NCI-H1436 treated with DMSO at 0.1 percent for 48 hours (cell line): Measurements from ENCODE around the gene XXYLT1.
"Not testable (repeated sequence)": the region's sequence is repeated elsewhere in the genome, so short reads cannot be mapped to it uniquely, and the experiment has no call there.

Source experiments
- DNase-seq: peaks from one replicate; lab custom pipeline; 2025; lab: John Stamatoyannopoulos, UW

The XXYLT1 gene

DNA sequence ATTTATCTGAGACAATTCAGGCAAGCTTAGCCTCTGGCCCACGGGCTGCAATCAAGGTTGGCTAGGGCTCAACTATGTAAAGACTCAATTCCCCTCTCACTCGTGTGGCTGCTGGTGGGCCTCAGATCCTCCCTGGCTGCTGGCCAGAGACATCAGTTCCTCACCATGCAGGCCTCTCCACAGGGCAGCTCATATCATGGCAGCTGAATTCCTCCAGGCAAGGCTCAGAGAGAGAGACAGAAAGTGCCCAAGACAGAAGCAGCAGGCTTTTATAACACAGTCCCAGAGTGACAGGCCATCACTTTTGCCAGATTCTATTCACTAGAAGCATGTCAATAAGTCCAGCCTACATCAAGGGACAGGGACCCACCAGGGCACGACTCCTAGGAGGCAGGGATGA lies 63.2 kb downstream of the XXYLT1 start:
- DNase-seq = no peak

DNA sequence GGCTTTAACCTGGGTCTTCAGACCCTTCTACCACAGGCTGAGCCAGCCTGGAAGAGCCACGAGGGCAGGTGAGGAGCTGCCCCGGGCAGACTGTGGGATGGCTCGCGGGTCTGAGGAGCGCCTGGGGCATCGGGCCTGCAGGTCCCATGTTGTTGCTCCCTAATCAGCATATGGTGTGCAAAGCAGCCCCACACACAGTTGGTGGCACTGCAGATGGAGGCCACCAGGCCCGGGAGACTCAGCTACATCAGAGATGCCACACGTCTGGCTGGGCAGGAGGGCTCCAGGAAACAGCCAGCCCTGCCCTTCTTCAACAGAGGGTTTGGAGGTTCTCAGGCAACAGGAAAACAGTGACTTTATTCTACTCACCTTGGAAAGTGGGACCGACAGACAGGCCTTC lies 63.9 kb downstream of the XXYLT1 start:
- DNase-seq = no peak

DNA sequence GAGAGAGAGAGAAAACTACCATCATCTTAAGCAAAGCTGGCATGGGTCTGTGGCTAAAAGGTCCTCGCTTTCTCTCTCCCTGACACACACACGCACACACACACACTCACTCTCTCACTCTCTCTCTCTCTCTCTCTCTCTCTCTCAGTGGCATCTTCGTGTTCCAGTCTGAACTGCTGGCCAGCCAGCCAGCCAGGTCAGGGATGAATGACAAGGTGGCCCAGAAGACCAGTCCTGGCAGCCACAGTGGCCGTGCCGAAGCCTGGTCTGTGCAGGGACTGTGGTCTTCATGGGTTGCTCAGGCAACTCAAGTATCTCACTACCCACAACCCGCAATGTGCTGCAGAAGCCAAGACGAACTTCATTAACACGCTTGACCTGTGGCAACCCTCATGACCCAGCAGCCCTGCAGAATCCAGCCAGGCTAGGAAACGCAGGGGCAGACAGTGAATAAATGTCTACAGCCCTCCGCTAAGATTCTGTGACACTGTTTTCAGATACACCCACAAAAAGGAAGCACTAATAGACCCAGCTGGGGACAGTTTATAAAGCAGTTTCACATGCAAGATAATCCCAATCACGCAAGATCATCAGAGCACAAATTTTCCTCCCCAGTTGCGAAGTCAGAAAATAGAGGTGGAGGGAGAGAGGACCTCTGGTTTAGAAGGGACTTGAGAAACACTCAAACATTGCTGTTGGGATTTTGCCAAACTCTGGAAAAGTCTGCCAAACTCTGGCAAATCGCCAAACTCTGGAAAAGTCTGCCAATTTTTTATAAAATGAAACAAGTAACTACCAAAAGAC lies 66.4 kb downstream of the XXYLT1 start:
- no peak for DNase-seq

DNA sequence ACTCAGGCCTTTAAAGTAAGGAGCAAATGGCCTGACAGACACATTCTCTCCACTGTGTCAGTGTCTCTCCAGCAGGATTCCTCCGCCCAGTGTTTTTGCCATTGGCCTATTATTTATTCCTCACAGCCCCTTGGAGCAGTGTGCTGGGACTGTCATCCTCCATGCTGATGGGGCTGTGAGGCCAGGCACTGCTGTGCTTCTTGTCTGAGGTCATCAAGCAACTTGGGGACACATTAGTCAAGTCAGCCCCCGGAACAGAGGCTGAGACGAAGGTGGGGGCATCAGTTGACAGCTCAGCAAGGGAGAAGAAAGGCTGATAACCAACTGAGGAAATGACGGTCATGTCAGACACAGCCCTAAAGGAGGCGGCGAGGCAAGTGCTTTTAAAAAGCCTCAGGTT lies 67.4 kb downstream of the XXYLT1 start:
- no peak for DNase-seq

DNA sequence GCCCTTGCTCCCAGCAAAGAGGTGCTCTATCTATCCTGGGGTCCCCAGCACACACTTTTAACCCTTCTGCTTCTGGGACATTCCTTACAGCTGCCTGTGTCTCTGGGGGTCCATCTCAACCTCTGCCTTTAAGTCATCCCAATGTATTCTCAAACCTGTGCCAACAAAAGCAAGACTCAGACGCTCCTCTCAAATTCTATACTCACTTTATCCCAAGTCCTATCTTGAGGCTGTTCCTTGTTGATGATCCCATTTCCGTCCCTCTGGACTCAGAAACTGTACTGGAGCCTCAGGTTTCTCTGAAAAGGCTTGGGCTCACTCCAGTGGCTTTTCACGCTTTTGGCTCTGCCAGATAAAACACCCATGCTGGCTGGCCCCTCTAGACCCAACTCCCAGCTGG lies 69.7 kb downstream of the XXYLT1 start:
- DNase-seq = no peak

DNA sequence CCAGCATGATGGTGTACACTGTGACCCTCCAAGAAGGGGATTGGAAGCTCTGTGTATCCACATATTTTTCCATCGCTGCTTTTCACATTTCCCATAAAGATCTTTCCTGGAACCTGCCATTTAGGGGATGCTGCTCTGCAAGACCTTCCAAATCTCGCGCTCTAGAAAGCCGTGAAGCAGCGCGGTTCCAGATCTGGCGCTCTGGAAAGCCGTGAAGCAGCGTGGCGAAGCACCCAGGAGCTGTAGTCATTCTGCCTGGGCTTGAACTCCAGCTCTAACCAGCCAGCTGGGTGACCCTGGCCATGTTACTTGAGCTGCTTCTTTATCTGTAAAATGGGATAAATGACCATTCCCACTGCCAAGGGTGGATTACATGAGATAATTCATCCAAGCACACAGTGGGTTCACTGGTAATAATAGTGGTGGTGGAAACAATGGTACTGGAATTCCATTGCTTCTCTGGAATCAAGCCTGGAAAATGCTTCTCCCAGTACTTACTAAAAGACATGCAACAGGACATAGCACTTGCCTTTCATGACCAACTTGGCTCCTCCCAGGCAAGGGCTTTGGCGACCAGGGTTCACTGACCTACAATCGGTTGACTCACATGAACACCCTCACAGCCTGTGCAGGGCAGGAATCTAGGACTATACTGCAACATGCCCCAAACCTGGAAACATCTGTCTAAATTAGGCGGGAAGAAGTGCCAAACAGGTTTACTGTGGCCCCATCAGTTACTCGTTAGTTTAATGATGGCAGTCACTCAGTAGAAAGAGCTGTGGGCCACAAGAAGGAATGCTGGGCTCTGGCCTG lies 70.7 kb downstream of the XXYLT1 start:
- DNase-seq = no peak

DNA sequence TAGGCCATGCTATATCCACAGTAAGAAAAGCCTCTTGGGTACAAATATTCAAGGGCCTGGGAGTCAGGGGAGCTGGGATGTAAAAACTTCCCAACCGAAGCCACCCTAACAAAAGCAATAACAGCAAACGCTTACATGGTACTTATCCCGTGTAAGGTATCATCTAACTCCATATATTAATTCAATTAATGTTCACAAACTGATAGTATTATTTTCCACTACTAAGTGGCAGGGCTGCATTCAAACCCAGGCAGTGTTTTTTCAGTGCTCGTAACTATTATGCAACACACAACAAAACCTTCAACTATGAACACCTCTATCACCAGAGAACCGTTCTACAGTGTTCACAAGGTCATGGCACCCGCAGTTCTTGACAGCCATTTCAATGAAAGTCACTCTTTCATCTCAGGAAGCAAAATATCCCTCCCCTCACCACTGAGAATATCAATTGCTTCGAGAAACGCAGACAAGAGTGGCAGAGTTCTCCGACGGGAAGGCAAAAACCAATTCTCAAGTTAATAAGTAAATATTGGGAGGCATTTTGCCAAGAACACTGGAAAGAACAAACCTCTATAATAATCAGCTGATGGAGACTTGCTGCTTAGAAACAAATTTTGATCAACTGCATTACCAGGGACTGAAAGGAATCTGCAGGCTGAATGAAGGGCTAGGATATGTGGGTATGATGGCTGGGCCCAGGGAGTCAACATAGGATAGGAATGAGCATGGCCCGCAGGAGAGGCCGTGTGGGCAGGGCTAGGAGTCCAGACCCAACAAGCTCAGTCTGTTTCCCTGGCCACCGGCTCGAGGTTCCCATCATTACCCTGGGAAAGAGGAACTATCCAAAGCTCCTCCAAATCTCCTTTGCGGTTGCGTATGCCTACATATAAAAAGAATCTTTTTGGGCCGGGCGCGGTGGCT lies 72.3 kb downstream of the XXYLT1 start:
- DNase-seq = no peak

DNA sequence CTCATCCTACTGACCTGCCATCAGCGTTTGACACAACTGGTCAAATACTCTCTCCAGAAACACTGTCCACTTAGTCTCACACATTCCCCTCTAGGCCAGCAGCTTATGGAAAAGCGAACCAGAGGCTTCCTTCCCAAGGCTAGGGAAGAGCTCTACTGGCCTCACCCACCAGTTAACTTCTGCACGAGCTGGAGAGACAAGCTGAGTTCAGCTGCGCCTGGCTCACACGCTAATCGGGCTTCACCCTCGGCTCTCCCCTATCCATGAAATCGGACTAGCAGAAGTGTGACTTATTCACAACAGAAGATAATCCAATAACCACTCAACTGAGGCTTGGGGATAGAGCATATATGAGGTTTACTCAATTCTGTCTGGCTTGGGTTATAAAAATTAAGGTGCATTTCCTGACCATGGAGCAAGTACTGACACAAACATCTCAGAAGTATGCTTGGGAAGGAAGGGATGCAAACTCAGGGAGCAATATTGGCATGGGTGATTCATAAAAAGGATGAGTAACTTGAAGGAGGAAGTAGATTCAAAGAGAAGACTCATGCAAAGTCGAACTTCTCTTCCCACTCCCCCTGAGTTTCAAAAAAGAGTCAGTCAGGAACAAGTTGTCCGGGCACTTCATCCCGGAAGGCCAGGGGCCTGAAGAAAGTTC lies 73.1 kb downstream of the XXYLT1 start:
- DNase-seq = no peak

DNA sequence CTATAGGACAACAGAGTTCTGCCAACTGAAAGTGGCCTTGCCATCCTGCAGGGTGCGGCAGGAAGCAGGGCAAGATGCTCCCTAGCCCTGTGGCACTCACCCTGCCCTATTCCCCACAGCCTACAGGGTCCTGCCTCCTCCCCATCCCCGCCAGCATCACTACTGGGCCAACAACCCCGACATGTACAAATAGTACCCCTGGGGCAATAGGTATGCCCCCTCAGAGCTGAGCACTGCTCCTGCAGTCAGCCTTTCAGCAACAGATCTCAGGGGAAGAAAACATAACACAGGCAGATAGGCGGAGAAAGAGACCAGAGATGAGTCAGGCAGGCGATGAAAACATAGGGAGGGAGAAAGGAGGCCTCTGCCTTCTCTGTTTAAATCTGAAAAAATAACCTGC lies 74.7 kb downstream of the XXYLT1 start:
- no peak for DNase-seq

DNA sequence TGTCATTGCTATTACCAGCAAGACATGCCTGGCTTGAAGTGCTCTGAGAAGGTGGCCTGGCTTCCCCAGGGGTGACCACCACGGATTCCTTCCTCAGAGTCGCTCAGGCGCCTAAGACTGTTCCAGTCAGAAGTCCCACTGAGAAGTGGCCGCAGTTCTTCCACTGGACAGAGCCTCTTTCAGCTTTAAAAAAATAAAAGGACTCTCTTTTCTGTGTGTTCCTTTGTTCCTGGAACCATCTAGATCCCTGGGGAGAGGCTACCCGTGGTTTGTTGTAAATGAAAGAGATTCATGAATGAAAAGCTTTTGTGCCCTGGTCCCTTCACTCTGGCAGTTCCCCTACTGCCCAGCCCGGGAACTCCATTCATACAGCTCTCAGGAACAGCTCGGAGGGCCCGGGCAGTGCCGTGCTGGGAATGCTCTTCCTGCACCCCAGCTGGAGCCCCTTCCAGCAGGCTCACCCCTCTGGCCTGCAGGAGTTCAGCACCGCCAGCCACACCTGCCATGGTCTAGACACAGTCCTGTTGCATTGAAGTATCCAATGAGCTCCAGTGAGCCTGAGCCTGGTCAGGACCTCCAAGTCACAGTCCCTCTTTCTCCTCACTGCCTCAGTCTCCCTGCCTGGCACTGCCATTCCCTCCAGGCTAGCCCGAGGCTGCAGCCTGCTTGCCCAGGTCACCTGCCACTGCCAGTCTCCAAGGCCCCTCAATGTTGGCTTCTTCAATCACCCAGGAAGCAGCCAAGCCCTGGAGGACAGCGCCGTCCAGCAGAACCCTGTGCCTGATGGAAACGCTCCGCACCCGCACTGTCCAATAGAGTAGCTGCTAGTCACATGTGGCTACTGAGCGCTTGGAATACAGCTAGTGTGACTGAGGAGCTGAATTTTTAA lies 75.4 kb downstream of the XXYLT1 start:
- no peak for DNase-seq

DNA sequence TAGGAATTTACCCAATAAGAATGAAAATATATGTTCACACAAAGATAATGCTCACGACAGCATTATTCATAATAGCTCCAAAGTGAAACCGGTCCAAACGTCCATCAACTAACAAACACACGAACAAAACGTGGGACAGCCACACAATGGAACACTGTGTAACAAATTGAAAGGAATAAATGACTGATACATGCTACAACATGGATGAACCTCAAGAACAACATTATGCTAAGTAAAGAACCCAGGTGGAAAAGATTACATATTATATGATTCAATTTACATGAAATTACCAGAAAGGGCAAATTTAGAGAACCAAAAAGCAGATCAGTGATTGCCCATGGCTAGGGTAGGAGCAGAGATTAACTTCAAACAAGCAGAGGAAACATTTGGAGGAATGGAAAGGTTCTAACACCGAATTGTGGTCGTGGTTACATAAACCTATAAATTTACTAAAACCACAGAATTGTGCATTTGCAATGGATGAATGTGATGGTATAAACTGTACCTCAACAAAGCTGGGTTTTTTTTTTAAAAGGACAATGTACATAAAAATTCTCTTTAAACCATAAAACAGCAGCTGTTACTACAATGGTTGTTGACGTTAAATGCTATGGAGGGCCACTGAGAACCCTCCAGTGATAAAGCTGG lies 76.3 kb downstream of the XXYLT1 start:
- no peak for DNase-seq

DNA sequence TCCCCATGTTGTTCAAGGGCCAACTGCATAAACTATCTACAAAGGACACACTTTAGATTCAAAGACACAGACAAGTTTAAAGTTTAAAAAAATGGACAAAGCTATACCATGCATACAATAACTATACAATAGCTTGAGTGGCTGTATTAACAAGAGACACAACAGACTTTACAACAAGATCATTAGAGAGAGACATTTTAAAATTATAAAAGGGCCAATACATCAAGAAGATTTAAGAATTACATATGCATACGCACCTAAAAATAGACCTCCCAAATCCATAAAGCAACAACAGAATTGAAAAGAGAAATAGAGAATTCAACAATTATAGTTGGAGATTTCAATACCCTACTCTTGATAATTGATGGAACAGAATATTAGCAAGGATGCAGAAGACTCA lies 79.4 kb downstream of the XXYLT1 start:
- no peak for DNase-seq

DNA sequence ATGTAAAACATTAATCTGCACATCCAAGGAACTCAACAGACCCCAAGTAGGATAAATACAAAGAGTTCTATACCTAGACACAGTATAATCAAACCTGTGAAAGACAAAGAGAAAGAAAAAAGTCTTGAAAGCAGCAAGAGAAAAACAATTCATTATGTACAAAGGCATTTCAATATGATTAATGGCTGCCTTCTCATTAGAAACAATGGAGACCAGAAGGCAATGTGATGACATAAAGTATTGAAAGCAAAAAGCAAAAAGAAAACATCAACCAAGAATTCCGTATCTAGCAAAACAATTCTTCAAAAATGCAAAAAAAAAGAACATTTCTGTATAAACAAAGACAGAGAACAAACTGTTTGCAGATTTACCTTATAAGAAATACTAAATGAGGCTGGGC lies 81.1 kb downstream of the XXYLT1 start:
- no peak for DNase-seq

DNA sequence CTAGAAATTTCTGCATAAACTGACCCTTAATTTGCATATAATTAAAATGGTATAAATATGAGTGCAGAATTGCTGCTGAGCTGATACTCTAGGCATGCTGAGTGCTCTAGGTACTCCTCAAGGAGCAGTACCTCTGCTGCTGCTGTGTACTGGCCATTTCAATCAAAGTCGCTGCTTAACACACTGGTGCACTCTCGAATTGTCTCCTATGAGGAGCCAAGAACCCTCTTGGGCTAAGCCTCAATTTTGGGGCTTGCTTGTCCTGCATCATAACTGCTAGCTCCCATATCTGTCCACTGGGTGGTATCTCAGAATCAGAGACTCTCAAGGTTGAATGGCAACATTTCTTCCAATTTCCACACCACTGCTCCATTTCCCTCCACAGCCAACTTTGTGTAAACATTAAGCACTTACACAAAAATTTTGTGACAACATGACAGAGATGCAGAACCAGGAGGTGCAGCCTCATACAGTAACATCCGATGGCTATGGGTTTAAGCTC lies 82.5 kb downstream of the XXYLT1 start:
- DNase-seq = no peak

DNA sequence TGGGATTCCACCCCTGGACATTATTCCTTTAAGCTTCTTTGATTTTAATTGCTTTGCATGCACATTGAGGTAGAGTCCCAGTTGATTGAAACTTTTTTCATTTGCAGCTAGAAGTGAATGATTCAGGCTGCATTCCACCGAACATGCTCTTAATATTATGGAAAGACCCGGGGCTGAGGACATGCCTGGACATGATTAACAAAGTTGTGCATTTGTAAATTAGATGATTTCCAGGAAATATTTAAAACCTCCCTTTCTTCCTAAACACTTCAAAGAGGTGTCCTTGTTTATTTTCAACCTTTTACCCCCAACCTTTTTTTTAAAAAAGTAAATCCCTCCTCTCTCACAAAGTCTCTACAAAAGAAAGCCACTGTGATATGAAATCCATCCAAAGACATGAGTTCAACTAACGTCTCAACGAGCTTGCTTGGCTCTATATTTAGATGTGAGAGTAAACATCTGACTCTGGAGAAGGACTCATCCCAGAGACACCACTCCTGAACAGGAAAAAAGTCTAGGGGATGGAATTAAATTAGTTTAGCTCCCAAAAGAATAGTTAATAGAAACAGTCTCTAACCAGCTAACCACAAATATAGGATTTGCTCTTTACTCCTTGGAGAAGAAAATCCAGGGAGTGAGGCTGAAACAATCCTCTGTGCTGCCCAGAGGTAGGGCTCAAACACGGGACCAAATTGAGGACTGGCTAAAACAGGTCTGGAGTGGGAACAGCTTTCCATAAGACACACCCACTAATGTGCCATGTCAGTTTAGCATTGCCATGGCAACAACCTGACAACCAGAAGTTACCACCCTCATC lies 83.1 kb downstream of the XXYLT1 start:
- no peak for DNase-seq

DNA sequence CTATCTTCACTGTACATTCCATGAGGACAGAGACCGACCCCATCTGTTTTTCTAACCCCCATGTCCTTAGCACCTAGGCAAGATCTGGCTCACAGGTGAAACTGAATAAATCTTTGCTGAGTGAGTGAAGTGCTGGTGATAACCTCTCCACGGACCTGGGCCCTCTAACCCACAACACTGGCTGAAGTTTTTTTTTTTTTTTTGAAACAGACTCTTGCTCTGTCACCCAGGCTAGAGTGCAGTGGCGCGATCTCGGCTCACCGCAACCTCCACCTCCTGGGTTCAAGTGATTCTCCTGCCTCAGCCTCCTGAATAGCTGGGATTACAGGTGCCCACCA lies 84.3 kb downstream of the XXYLT1 start:
- not testable (repeated sequence) for DNase-seq

DNA sequence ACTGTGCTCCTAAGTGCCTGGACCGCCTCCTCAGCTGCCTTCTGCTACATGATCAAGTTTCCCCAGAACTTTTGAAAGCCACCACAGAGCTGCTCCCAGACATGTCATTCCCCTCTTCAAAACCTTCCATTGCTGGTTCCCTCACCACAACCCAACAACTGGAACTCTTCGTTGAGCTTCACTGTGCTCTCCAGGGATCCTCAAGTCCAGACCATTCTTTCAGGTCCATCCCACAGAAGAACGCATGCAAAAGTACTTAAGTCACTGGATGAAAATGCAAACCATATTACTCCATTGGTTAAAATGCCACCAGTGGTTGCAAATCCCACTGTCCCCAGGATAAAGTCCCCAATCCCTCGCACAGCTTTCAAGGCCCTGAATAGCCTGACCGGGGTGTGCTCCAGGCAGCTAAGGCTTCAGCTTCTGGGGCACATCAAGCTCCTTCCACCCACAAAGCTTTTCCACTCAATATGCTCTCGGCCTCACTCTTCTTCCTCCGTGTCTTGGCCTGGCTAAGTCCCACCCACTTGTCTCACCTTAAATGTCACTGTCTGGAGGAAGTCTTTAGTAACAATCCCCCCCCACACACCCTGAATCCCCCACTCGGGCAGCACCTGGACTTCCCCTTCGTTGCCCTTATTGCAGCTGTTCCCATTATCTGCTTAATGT lies 84.8 kb downstream of the XXYLT1 start:
- no peak for DNase-seq

DNA sequence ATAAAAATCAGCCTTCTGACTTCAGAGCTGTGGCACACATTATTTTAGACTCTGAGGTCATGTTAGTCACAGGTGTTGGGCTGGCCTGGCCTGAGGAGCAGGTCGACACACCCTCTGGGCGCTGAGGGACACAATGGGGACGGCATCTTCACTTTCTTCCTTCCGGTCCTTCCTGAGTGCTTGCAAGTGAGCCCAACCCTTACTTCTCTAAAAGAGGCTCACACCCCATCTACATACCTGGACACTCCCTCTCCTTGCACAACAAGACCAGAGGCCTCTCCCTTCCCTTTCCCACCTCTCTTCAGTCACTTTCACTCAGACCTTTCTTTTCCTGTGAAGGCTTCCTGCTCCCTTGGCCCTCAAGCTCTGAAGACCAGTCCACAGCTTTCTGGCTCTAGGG lies 85.4 kb downstream of the XXYLT1 start:
- no peak for DNase-seq
